ENCODE results near the gene NIN.

- TF ChIP-seq POLR2A (IDR thresholded peaks at IDR 0.05; ENCODE audit: low read length), result no peak
- no peak for TF ChIP-seq GATA1 (IDR thresholded peaks at IDR 0.05; ENCODE audit: low read depth, low read length)
Measured at GRCh38 chr14:50670866-50671256, 160.1 kb downstream of the NIN start.

Measured in erythroblast (primary cell).